Naive B cell (primary cell): ENCODE measurements around the gene NOL8. TPM values are rescaled to one million over a fixed set of nuclear protein-coding genes. Genes with fewer than 3 reads are reported as not detected.

Source experiments
- polyA plus RNA-seq, 6 donors: library from polyadenylated mRNA; unstranded; fragments of 300-500 nt; fragmentation: Illumina TruSeq; gene quantifications; one replicate each; pipeline ENCODE4 v1.2.3, GENCODE V29; 2021; ENCODE audit warnings: low read depth in 6 of 6

Gene NOL8
- polyA plus RNA-seq, 6 donors from 2014 or later, result 18.6 to 37.0 (median 26.9) TPM

Other genes with a start within 250 kb of the NOL8 start
- gene SPTLC1, start 209.9 kb downstream of the NOL8 start, polyA plus RNA-seq, result 10 to 100 TPM; 32.8 to 53.5 (median 44.2) TPM
- 10 to 100 TPM; 30.1 to 54.0 (median 40.8) TPM for gene IARS1, start 31.7 kb downstream of the NOL8 start, polyA plus RNA-seq
- gene CENPP, start 603 bp upstream of the NOL8 start, polyA plus RNA-seq, result 1 to 10 TPM; 2.9 to 5.3 (median 4.2) TPM
- under 1 TPM in 2 of 6 donors, not detected in 4; 0.09 to 0.57 TPM for gene OGN, start 79.2 kb upstream of the NOL8 start, polyA plus RNA-seq
- gene OMD, start 99.1 kb upstream of the NOL8 start, polyA plus RNA-seq, result under 1 TPM in 3 of 6 donors, not detected in 3; 0.17 to 0.21 (median 0.19) TPM
- gene ASPN, start 157.2 kb upstream of the NOL8 start, polyA plus RNA-seq, result under 1 TPM in 1 of 6 donors, not detected in 5; 0.12 TPM
- gene ECM2, start 210.6 kb upstream of the NOL8 start, polyA plus RNA-seq, result under 1 TPM in 1 of 6 donors, not detected in 5; 0.09 TPM